Endometrial microvascular endothelial cells (primary cell): Measurements from ENCODE around the gene PDSS2. TPM values are rescaled to one million over a fixed set of nuclear protein-coding genes. Genes with fewer than 3 reads are reported as not detected.

Experiments used
- in situ Hi-C: cut with HindIII; loops from 2 replicates; pipeline ENCODE4 v1.10.0; 2017; ENCODE audit warnings: low sequenced_read_pairs, low pct_unique_long_range_greater_than_20kb; ENCODE audit errors: inconsistent ontology term
- total RNA-seq: library from RNA; depleted of rRNA; stranded (reverse); fragments of >200 nt; gene quantifications from one replicate; pipeline ENCODE4 v1.2.3, GENCODE V29; 2015; ENCODE audit errors: inconsistent ontology term

PDSS2 gene
- total RNA-seq, 1 donor from 2014 or later: 9.5 TPM

GRCh38 chr6:107246249-107246971, 213.0 kb downstream of the PDSS2 start:
- in situ Hi-C loops: no loop called here

GRCh38 chr6:107244742-107245480, 214.5 kb downstream of the PDSS2 start:
- in situ Hi-C loops: no loop called here

GRCh38 chr6:107244082-107244741, 215.2 kb downstream of the PDSS2 start:
- in situ Hi-C loops: no loop called here

- in situ Hi-C loops: no loop called here
Observed at GRCh38 chr6:107243471-107243870, 215.9 kb downstream of the PDSS2 start.

GRCh38 chr6:107237992-107238660, 221.2 kb downstream of the PDSS2 start:
- in situ Hi-C loops: no loop called here

- in situ Hi-C loops: no loop called here
Observed at GRCh38 chr6:107235511-107235910, 223.9 kb downstream of the PDSS2 start.

GRCh38 chr6:107235007-107235406, 224.4 kb downstream of the PDSS2 start:
- in situ Hi-C loops: no loop called here

- in situ Hi-C loops: no loop called here
Observed at GRCh38 chr6:107231243-107231642, 228.1 kb downstream of the PDSS2 start.

GRCh38 chr6:107230448-107230847, 228.9 kb downstream of the PDSS2 start:
- in situ Hi-C loops: no loop called here

- in situ Hi-C loops: no loop called here
Observed at GRCh38 chr6:107230024-107230423, 229.3 kb downstream of the PDSS2 start.

- in situ Hi-C loops: no loop called here
Observed at GRCh38 chr6:107228754-107229153, 230.6 kb downstream of the PDSS2 start.

- in situ Hi-C loops: no loop called here
Observed at GRCh38 chr6:107221519-107221918, 237.8 kb downstream of the PDSS2 start.

- in situ Hi-C loops: no loop called here
Observed at GRCh38 chr6:107219851-107220250, 239.5 kb downstream of the PDSS2 start.

GRCh38 chr6:107218142-107218541, 241.2 kb downstream of the PDSS2 start:
- in situ Hi-C loops: no loop called here

GRCh38 chr6:107217248-107217647, 242.1 kb downstream of the PDSS2 start:
- in situ Hi-C loops: no loop called here

GRCh38 chr6:107216197-107216933, 243.0 kb downstream of the PDSS2 start:
- in situ Hi-C loops: no loop called here

GRCh38 chr6:107215334-107215733, 244.0 kb downstream of the PDSS2 start:
- in situ Hi-C loops: no loop called here

GRCh38 chr6:107214655-107215054, 244.7 kb downstream of the PDSS2 start:
- in situ Hi-C loops: no loop called here
